OCI-LY1 (cell line): Measurements from ENCODE around the gene SHC3.

Experiments used
- H2AFZ ChIP-seq: fragments of 200-600 bp; sonication (generic), shearing (Covaris generic); 2 replicates; pipeline ENCODE4 v1.6.0; 2014; ENCODE audit warnings: antibody characterized with exemption, mild to moderate bottlenecking, low read length
- H3F3A ChIP-seq: fragments of 200-600 bp; sonication (generic), shearing (Covaris generic); 2 replicates; pipeline ENCODE4 v1.6.0; 2014; ENCODE audit warnings: mild to moderate bottlenecking, antibody characterized with exemption, low read length, moderate library complexity; ENCODE audit not compliant: insufficient read depth
- H3K27ac ChIP-seq: fragments of 200-600 bp; sonication (generic); 2 replicates; pipeline ENCODE4 v1.5.1; 2014; ENCODE audit warnings: low read length, mixed run types, mild to moderate bottlenecking, low read depth; ENCODE audit not compliant: poor library complexity, severe bottlenecking
- H3K27me3 ChIP-seq: fragments of 200-600 bp; sonication (generic); 2 replicates; pipeline ENCODE4 v1.6.0; 2014; ENCODE audit warnings: antibody characterized with exemption, mild to moderate bottlenecking, low read length, moderate library complexity; ENCODE audit not compliant: insufficient read depth
- H3K36me3 ChIP-seq: fragments of 200-600 bp; sonication (generic); 2 replicates; pipeline ENCODE4 v1.6.1; 2014; ENCODE audit warnings: mild to moderate bottlenecking, antibody characterized with exemption, low read length, moderate library complexity, mixed read lengths; ENCODE audit not compliant: insufficient read depth
- H3K4me1 ChIP-seq: fragments of 200-600 bp; sonication (generic); 2 replicates; pipeline ENCODE4 v1.5.1; 2014; ENCODE audit warnings: mild to moderate bottlenecking, low read length, moderate library complexity; ENCODE audit not compliant: insufficient read depth, severe bottlenecking
- H3K4me2 ChIP-seq: fragments of 200-600 bp; sonication (generic), shearing (Covaris generic); 2 replicates; pipeline ENCODE4 v1.6.1; 2014; ENCODE audit warnings: low read length
- H3K4me3 ChIP-seq: fragments of 200-600 bp; sonication (generic); 2 replicates; pipeline ENCODE4 v1.5.1; 2014; ENCODE audit warnings: low read length, low read depth, mild to moderate bottlenecking, mixed read lengths; ENCODE audit not compliant: poor library complexity, severe bottlenecking
- H3K79me2 ChIP-seq: fragments of 200-600 bp; shearing (Covaris generic); 2 replicates; pipeline ENCODE4 v1.6.1; 2016; ENCODE audit warnings: mixed run types, low read length, mixed read lengths; ENCODE audit not compliant: insufficient read depth
- H3K9ac ChIP-seq: fragments of 200-600 bp; sonication (generic), shearing (Covaris generic); 2 replicates; pipeline ENCODE4 v1.6.1; 2014; ENCODE audit warnings: mild to moderate bottlenecking, low read length, mixed read lengths
- H3K9me2 ChIP-seq: fragments of 200-600 bp; sonication (generic), shearing (Covaris generic); 2 replicates; pipeline ENCODE4 v1.6.1; 2014; ENCODE audit warnings: low read depth, mild to moderate bottlenecking, low read length, mixed read lengths
- H3K9me3 ChIP-seq: fragments of 200-600 bp; shearing (Covaris generic); 2 replicates; pipeline ENCODE4 v1.6.1; 2014; ENCODE audit warnings: low read length, mixed read lengths
- H4K20me1 ChIP-seq: fragments of 200-600 bp; sonication (generic), shearing (Covaris generic); 2 replicates; pipeline ENCODE4 v1.6.0; 2016; ENCODE audit warnings: mild to moderate bottlenecking, low read length; ENCODE audit not compliant: insufficient read depth
- EZH2 ChIP-seq: fragments of 200-600 bp; sonication (generic), shearing (Covaris generic); IDR thresholded peaks from 2 replicates; pipeline ENCODE4 v1.8.0; 2017; ENCODE audit warnings: borderline replicate concordance, mixed run types, mild to moderate bottlenecking, antibody characterized with exemption, low read length, moderate library complexity, mixed read lengths
- TF ChIP-seq, protein P1 (sequence below): fragments of 200-600 bp; sonication (generic), shearing (Covaris generic); IDR thresholded peaks from 2 replicates; pipeline ENCODE4 v1.5.1; 2017; ENCODE audit warnings: mild to moderate bottlenecking, antibody characterized with exemption, low read length, moderate library complexity, mixed read lengths

SHC3 gene

DNA sequence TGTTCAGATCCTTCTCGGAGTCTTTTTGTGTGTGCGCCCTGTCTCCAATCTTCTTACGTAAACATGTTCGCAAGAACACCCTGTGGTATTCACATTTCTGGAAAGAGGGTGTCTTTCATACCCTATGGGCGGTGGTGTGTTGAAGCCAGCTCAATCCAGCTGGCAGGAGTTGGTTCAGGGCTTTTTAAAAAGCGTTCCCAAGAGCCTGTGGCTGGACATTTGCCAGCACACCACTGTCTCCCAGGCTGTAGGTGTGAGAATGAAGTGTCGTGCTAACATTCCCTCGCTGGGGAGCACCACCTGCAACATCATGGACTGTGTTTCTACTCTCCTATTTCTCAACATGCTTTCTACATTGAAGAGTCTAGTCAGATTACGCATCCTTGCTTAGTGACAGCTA lies 135.6 kb downstream of the SHC3 start:
- Histone ChIP-seq H3K9me2 (no peaks in the 10 kb centered on the region), H3K27me3 (no peaks in the 10 kb centered on the region), H3K9ac (no peak overlapping the region), H3K9me3 (no peaks in the 10 kb centered on the region), H2AFZ (no peak overlapping the region), H3K36me3 (no peaks in the 10 kb centered on the region), H3K4me3 (no peak overlapping the region), H3K4me1 (no peaks in the 10 kb centered on the region), H3K79me2 (no peaks in the 10 kb centered on the region), H4K20me1 (no peaks in the 10 kb centered on the region), H3K4me2 (no peak overlapping the region), H3F3A (no peaks in the 10 kb centered on the region), H3K27ac (no peak overlapping the region)
- TF ChIP-seq, protein P1, sequence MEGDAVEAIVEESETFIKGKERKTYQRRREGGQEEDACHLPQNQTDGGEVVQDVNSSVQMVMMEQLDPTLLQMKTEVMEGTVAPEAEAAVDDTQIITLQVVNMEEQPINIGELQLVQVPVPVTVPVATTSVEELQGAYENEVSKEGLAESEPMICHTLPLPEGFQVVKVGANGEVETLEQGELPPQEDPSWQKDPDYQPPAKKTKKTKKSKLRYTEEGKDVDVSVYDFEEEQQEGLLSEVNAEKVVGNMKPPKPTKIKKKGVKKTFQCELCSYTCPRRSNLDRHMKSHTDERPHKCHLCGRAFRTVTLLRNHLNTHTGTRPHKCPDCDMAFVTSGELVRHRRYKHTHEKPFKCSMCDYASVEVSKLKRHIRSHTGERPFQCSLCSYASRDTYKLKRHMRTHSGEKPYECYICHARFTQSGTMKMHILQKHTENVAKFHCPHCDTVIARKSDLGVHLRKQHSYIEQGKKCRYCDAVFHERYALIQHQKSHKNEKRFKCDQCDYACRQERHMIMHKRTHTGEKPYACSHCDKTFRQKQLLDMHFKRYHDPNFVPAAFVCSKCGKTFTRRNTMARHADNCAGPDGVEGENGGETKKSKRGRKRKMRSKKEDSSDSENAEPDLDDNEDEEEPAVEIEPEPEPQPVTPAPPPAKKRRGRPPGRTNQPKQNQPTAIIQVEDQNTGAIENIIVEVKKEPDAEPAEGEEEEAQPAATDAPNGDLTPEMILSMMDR, result no peak
- no peak for TF ChIP-seq EZH2

DNA sequence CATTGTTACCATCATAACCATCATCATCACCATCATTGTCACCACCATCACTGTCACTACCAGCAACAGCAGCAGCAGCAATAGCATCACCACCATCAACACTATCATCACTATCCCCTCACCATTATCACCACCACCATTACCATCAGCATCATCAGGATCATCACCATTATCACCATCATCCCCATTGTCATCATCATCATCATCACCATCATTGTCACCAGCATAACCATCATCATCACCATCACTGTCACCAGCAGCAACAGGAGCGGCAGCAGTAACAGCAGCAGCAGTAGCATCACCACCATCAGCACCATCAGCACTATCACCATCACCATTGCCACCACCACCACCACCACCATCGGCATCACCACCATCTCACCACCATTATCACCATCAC lies 139.0 kb downstream of the SHC3 start:
- H4K20me1 ChIP-seq, result no peaks in the 10 kb centered on the region
- H3K4me3 ChIP-seq, result no peak overlapping the region
- no peaks in the 10 kb centered on the region for H3K27me3 ChIP-seq
- H3K9me2 ChIP-seq, result no peaks in the 10 kb centered on the region
- no peak overlapping the region for H3K4me2 ChIP-seq
- H2AFZ ChIP-seq, result no peak overlapping the region
- no peak overlapping the region for H3K9ac ChIP-seq
- H3K4me1 ChIP-seq, result no peaks in the 10 kb centered on the region
- H3K9me3 ChIP-seq, result no peaks in the 10 kb centered on the region
- H3F3A ChIP-seq, result no peaks in the 10 kb centered on the region
- no peaks in the 10 kb centered on the region for H3K36me3 ChIP-seq
- H3K27ac ChIP-seq, result no peak overlapping the region
- TF ChIP-seq, protein P1, result no peak
- no peak for TF ChIP-seq EZH2
- no peaks in the 10 kb centered on the region for H3K79me2 ChIP-seq

DNA sequence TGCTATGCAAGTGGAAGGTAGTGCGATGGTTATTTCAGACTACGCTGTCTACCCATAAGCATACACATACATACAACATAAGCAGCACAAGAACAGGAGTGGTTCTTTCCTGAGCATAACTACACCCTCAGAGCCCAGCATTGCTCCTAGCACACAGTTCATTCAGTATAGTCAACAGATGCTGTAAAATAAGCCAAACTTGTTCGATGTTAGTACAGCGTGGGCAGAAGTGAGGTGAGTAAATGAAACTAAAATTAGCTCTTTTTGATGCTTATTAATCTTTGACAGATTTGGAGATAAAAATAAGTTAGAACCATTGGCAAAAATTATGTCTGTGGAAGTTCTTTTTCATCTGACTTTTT lies 139.5 kb downstream of the SHC3 start:
- TF ChIP-seq EZH2, result no peak
- TF ChIP-seq, protein P1, result no peak
- Histone ChIP-seq H3K9ac (no peak overlapping the region), H3K4me2 (no peak overlapping the region)

More for the DNA sequence above, 139.5 kb downstream of the SHC3 start:
- no peaks in the 10 kb centered on the region for H4K20me1 ChIP-seq
- H3K4me1 ChIP-seq, result no peaks in the 10 kb centered on the region
- H3K27ac ChIP-seq, result no peak overlapping the region
- H3K27me3 ChIP-seq, result no peaks in the 10 kb centered on the region
- H3K9me3 ChIP-seq, result no peaks in the 10 kb centered on the region
- no peaks in the 10 kb centered on the region for H3K79me2 ChIP-seq
- H3K9me2 ChIP-seq, result no peaks in the 10 kb centered on the region
- no peak overlapping the region for H3K4me3 ChIP-seq
- no peaks in the 10 kb centered on the region for H3K36me3 ChIP-seq
- H2AFZ ChIP-seq, result no peak overlapping the region
- no peaks in the 10 kb centered on the region for H3F3A ChIP-seq
